Activated CD4-positive, alpha-beta T cell treated with anti-CD3 and anti-CD28 coated beads for 24 hours (primary cell): ENCODE results near the gene ATP2C2.
"Not testable (repeated sequence)": the region's sequence is repeated elsewhere in the genome, so short reads cannot be mapped to it uniquely, and the experiment has no call there.

Experiments
- DNase-seq, 2 donors: peaks; one replicate each; pipeline ENCODE4 v3.0.0-alpha.2; 2020; ENCODE audit warnings: low read depth in 2 of 2

ATP2C2 gene

GRCh38 chr16:84339766-84340165, 28.6 kb upstream of the ATP2C2 start:
- no peak for DNase-seq

DNA sequence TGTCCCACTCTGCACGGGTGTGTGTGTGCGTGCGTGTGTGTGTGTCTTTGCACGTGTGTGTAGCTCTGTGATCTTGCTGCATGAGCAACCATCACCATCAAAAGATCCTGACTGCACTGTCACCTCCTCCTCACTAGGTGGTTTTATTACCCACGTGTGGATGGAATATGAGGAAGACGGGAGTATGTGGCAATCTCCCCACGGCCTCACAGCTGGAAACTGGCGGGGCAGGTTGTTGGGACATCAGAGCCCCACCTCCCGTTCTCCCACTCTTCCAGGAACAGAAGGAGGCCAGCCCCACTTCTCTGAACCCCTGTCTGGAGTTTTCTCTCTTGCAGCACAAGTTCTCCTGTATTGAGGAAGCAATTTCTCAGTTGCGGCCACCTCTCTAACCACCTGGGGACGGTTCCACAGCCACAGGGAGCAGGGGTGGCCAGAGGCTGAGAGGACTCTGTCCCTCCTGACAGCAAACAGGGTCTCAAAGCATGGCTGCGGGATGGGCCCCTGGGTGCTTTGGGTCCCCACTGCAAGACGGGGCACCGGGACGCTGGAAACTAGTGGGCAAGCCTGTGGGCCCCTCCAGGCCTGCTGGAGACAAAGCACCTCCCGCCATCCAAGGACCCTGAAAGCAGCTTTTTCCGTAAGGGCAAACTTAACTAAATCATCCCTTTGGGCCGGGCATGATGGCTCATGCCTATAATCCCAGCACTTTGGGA, 27.9 kb upstream of the ATP2C2 start:
- DNase-seq, result no peak

DNA sequence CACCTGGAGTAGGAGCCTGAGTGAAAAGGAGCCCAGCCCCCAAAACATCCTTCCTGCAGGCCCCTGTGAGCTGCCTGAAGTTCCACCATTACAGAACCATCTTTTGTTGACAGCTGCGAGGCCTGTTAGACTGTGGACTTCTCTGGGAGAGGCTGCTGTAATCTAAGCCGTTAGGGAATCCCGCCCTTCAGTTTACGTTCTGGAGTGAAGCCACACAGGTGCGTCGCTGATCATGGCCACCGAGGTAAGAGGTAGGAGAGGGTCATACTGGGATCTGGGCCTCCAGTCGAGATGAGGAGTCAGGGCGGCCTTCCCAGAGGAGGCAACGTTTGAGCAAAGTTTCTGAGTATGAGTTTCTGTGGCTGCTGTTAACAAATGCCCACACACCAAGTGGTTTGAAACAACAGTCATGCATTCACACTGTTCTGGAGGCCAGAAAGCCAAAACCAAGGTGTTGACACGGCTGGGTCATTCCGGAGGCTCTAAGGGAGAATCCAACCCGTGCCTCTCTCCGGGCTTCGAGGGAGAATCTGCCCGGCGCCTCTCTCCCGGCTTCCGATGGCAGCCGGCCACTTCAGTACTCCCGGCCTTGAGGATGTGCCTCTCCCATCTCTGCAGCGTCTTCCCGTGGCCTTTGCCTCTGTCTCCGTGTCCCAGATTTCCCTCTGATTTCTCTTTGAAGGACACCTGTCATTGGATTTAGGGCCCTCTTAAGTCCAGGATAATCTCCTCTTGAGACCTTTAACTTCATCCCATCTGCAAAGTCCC, 26.6 kb upstream of the ATP2C2 start:
- no peak for DNase-seq

- not testable (repeated sequence) for DNase-seq
These were observed 24.5 kb upstream of the ATP2C2 start for GRCh38 chr16:84343800-84344199.

GRCh38 chr16:84344781-84345180, 23.6 kb upstream of the ATP2C2 start:
- DNase-seq, result no peak

DNA sequence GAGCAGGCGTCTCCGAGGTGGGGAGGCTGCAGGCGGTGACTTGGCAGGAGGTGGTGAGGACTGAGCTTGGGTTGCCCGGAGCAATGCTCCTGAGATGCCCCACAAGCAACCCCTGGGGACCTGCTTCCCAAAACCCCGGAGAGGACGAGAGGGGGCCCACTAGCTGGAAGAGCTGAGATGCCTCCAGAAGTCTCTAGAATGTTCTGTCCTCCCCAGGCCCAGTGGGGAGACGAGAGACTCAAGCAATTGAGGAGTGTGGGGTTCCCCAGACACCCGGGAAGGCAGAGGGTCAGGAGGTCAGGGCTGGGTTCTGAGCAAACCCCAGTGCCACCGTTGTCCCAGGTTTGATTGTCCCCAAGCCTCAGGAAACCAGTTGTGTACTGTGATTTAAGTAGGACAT, 21.2 kb upstream of the ATP2C2 start:
- DNase-seq, result no peak

- no peak for DNase-seq
These were observed 19.9 kb upstream of the ATP2C2 start for GRCh38 chr16:84348386-84348888.

DNA sequence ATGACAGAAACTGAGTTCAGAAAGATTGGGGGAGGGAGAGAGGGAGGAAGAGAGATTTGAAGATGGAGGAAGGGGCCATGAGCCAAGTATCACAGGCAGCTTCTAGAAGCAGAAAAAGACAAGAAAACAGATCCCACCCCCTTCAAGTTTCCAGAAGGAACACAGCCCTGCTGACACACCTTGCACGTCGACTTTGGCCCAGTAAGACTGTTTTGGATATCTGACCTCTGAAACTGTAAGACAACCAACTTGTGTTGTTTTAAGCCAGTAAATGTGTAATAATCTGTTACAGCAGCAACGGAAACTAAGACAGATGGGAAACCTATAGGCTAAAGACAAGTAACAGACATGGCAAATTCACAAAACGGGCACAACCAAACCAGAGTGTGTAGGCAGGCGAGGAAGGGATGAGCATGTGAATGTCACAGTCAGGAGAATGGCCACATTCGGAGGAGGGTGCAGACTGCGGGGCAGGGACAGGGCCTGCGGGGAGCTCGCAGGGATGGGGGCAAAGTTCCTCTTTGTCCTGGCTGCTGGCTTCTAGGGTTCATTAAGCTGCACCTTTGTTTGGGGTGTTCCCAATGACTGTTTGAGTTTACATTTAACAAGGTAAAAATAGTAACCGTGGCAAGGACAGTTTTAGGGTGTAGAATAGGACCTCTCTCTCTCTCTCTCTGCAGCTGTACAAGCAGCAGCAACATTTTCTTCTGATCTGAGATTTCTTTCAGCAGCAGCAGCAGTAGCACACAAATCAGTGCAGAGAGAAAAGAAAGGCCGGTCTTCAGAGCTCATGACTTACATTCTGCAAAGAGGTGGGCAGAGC, 18.3 kb upstream of the ATP2C2 start:
- DNase-seq, result no peak

DNA sequence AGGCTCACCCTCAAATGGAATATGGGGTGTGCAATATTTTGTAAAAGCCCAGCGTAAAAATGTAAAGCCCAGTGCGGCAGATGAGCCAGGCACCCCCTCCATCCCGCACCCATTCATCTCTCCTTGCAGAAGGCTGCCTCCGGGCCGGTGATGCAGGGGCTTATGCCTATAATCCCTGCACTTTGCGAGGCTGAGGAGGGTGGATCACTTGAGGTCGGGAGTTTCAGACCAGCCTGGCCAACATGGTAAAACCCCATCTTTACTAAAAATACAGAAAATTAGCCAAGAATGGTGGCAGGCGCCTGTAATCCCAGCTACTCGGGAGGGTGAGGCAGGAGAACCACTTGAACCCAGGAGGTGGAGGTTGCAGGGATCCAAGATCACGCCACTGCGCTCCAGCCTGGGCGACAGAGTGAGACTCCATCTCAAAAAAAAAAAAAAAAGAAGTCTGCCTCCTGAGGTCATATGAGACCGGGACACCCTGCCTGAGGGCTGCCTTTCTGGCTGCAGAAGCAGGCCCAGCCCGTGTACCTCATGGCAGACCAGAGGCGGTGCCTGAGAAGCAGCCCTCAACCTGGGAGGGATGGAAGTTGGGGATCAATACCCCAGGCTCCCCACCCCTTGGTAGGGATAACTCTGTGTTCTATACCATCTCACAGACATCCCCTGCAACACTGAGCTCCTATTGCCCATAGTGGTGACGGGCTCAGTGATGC, 17.5 kb upstream of the ATP2C2 start:
- DNase-seq, result no peak

GRCh38 chr16:84351630-84352029, 16.7 kb upstream of the ATP2C2 start:
- no peak for DNase-seq

DNA sequence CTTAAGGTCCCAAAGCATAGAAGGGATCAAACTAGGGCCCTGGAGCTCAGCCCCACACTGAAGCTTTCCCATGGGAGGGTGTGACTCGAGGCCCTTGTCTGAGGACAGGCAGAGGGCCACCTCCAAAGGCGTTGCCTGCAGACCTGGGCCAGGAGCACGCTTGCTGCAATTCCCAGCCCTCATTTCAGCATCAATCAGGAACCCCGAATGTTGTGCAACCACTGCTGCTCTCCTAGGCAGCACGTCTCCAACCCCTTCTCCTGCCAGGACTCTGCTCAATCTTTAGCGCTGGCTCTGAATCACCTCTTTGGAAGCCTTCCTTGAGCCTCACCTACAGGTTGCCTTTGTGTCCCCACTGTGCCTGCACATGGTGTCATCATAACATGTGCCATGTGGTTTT, 14.0 kb upstream of the ATP2C2 start:
- no peak for DNase-seq

DNA sequence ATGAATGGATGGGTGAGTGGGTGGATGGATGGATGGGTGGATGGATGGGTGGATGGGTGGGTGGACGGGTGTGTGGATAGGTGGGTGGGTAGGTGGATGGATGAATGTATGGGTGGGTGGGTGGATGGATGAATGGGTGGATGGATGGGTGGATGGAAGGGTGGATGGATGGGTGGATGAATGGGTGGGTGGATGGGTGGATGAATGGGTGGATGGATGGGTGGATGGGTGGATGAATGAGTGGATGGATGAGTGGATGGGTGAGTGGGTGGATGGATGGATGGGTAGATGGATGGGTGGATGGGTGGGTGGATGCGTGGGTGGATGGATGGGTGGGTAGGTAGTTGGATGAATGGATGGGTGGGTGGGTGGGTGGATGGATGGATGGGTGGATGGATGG, 13.2 kb upstream of the ATP2C2 start:
- DNase-seq, result no peak

GRCh38 chr16:84356176-84356575, 12.2 kb upstream of the ATP2C2 start:
- DNase-seq, result no peak

GRCh38 chr16:84356591-84357116, 11.7 kb upstream of the ATP2C2 start:
- no peak for DNase-seq

- no peak for DNase-seq
These were observed 11.1 kb upstream of the ATP2C2 start for GRCh38 chr16:84357191-84357651.

GRCh38 chr16:84358601-84359295, 9.6 kb upstream of the ATP2C2 start:
- DNase-seq, result no peak

GRCh38 chr16:84359326-84359725, 9.0 kb upstream of the ATP2C2 start:
- no peak for DNase-seq

DNA sequence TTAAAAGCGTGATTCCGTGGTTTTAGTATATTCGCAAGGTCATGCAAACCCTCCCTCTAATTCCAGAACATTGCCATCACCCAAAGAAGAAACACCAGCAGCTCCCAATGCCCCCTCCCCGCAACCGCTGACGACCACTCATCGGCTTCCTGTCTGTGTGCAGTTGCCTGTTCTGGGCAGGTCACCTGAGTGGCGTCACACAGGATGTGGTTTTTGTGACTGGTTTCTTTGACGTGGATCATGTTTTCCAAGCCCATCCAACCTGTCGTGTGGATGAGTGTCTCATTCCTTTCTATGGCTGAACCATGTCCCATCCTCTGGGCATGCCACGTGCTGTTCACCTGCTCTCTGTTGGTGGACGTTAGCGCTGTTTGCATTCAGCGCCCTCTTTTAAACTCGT, 8.2 kb upstream of the ATP2C2 start:
- DNase-seq, result peak in 1 of 2 donors; percentile 11

GRCh38 chr16:84360748-84361147, 7.6 kb upstream of the ATP2C2 start:
- DNase-seq, result no peak

DNA sequence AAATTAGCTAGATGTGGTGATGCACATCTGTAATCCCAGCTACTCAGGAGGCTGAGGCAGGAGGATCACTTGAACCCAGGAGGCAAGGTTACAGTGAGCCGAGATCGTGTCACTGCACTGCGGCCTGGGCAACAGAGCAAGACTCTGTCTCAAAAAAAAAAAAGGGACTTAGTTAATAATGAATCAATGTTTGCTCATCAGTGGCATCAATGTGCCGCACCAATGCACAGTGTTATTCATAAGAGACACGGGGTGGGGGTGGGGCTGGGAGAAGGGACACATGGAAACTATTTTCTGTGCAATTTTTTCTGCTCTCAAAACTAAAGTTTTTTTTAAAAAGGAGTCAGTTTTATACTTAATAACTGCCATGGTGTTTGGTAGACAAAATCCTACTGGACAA, 6.8 kb upstream of the ATP2C2 start:
- DNase-seq, result no peak

GRCh38 chr16:84362471-84362941, 5.8 kb upstream of the ATP2C2 start:
- no peak for DNase-seq
